Measurements from ENCODE around the gene MAP2K2. TPM values are rescaled to one million over a fixed set of nuclear protein-coding genes. Genes with fewer than 3 reads are reported as not detected.

The MAP2K2 gene
- total RNA-seq, 4 donors from 2014 or later = 47.4 to 65.2 (median 61.4) TPM

DNA sequence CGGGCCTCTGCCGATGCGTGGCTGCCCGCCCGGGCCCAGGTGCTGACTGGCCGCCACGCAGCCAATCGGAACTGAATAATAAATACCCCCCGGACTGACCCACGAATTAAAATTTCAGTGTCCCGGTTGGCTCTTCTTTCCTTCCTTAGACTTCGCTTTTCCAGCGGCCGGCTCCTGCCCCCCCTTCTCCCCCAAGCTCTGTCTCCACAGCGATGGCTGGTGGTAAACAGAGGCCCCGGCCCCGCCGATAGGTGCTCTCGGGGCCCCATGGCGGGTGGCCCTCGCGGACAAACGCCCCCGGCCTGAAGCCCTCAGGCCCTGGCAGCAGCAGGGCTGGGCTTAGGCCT is 59.8 kb downstream of the MAP2K2 start:
- TF ChIP-seq, protein P1, sequence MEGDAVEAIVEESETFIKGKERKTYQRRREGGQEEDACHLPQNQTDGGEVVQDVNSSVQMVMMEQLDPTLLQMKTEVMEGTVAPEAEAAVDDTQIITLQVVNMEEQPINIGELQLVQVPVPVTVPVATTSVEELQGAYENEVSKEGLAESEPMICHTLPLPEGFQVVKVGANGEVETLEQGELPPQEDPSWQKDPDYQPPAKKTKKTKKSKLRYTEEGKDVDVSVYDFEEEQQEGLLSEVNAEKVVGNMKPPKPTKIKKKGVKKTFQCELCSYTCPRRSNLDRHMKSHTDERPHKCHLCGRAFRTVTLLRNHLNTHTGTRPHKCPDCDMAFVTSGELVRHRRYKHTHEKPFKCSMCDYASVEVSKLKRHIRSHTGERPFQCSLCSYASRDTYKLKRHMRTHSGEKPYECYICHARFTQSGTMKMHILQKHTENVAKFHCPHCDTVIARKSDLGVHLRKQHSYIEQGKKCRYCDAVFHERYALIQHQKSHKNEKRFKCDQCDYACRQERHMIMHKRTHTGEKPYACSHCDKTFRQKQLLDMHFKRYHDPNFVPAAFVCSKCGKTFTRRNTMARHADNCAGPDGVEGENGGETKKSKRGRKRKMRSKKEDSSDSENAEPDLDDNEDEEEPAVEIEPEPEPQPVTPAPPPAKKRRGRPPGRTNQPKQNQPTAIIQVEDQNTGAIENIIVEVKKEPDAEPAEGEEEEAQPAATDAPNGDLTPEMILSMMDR (IDR thresholded peaks at IDR 0.05) = no peak
- ATAC-seq (ENCODE audit: low FRiP score) = no peak
- no peak for DNase-seq (ENCODE audit: low spot score)

DNA sequence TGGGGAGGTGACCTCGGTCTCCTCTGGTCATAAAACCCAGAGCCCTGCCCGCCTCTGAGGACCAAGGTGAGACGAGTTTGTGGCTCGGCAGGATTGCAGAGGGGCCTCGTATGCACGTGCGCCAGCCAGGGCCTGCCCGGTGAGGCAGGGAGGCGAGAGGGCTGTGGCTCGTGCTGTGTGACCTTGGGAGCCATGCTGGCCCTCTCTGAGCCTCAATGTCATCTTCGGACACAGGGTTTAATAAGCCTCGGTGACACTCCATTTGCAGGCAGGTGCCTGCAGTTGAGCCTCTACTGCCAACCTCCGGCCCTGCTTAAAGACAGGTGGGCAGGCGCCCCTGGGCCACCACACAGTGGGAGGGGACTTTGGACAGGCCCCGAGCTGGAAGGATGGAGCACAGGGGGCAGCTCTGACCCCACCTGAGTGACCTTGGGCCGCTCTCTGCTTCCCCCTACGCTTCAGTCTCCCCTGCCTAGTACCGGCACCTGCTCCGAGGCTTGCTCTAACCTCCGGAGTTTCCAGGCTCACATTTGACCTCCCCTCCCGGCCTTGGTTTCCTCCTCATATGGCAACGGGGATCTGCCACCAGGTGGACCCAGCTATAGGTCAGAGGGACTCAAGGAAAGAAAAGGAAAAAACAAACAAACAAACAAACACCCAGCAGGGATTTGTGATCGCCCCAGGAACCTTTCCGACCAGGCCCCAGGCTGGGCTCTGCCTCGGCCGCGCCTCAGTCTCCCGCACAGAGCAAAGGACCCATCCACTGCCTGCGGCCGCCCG is 60.4 kb downstream of the MAP2K2 start:
- ATAC-seq (ENCODE audit: low FRiP score) (no peak), DNase-seq (ENCODE audit: low spot score) (no peak)
- TF ChIP-seq, protein P1 (IDR thresholded peaks at IDR 0.05) = no peak

- ATAC-seq (ENCODE audit: low FRiP score) (no peak), DNase-seq (ENCODE audit: low spot score) (no peak)
- TF ChIP-seq, protein P1 (IDR thresholded peaks at IDR 0.05) = no peak
Measured at GRCh38 chr19:4062419-4063368, 61.2 kb downstream of the MAP2K2 start.

DNA sequence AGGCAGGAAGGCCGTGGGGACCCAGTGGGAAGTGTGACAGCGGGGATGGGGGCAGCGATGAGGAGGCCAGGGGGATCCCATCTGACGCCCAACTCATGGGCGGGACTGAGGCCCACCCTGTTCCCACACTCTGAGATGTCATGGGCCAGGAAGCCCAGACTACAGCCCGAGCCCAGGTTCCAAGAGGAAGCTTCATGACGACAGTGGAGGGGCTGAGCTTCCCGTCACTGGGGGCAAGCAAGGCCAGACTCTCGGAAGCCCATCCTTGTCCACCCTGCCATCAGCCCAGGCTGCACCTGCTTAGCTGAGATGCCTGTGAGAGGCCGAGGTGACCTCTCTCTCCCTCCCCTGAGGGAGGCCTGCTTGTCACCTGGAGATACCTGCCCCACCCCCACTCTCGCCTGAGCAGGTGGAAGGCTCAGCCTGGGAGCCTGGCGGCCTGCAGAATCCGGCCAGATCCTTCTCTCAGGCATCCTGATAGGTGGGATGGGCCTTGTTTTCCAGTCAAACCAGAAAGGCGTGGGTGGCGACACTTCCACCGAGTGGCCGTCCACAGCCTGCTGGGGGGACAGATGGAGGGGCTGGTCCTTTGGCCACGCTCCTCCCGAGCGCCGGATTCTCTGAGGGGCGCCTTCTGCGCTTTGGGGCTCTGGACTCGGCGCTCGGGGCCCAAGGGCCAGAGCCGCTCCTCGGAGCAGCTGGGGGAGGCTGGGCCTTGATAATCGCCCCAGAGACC is 62.1 kb downstream of the MAP2K2 start:
- DNase-seq (ENCODE audit: low spot score) = no peak
- TF ChIP-seq, protein P1 (IDR thresholded peaks at IDR 0.05) = no peak
- no peak for ATAC-seq (ENCODE audit: low FRiP score)

DNA sequence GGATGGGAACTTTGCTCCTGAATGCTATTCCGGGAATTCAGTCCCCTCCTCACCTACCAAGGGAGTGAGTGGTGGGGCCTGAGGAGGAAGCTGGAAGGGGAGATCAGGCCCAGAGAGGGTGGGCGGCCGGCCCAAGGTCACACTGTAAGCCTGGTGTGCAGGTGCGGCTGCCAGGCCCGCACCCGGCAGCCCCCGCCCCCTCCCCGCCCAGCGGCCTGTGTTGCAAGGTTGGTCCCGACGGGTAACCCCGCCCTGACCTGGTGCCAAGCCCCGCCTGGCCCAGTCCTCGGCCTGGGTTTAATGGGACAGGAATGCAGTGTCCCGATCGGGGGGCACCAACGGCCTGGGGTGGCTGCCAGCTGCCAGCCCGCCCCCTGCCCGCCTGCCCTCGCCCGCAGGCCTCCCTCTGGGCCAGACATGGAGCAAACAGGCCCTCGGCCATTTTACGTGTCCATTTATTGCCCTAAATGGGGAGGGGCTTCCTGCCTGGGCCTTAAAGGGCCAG is 62.7 kb downstream of the MAP2K2 start:
- DNase-seq (ENCODE audit: low spot score) (peak; percentile 62), ATAC-seq (ENCODE audit: low FRiP score) (peak; percentile 2)
- TF ChIP-seq, protein P1 (IDR thresholded peaks at IDR 0.05) = no peak

- TF ChIP-seq, protein P1 (IDR thresholded peaks at IDR 0.05) = no peak
Measured at GRCh38 chr19:4060621-4061177, 63.2 kb downstream of the MAP2K2 start.

More at GRCh38 chr19:4060621-4061177, 63.2 kb downstream of the MAP2K2 start:
- ATAC-seq (ENCODE audit: low FRiP score) (no peak), DNase-seq (ENCODE audit: low spot score) (no peak)

Data from omental fat pad (tissue), 4 donors.